IMR-90 (cell line): Measurements from ENCODE around the gene C14orf180. TPM values are rescaled to one million over a fixed set of nuclear protein-coding genes. Genes with fewer than 3 reads are reported as not detected.

Experiments
- ATAC-seq: fragments of 200-7000 bp; cut with Tn5 transposase; 2 replicates; pipeline ENCODE4 v1.9.1; 2020; ENCODE audit warnings: low read depth, mild to moderate bottlenecking, moderate library complexity
- BruUV-seq: library from RNA; stranded (reverse); fragments of 400-500 nt; replicated peaks from 2 replicates; lab custom pipeline; 2021; lab: Mats Ljungman, UMichigan
- CTCF ChIA-PET: fragments of 300-600 bp; formaldehyde crosslinking; extraction: SDS; loops from one replicate; lab custom pipeline; 2021; ENCODE audit warnings: antibody characterized with exemption; lab: Yijun Ruan, JAX
- POLR2A ChIA-PET: fragments of 300-600 bp; sonication (Branson Sonifier 250); formaldehyde crosslinking; loops from one replicate; lab custom pipeline; 2022; ENCODE audit warnings: antibody characterized with exemption; ENCODE audit not compliant: unreplicated experiment; lab: Charles Lee
- DNase-seq: peaks from one replicate; pipeline ENCODE4 v3.0.0; 2013
- H2AFZ ChIP-seq: replicated peaks from 2 replicates; pipeline ENCODE3; 2013; ENCODE audit warnings: low read length, mild to moderate bottlenecking; ENCODE audit not compliant: poor library complexity
- H2AK5ac ChIP-seq: 2 replicates; pipeline ENCODE4 v1.6.1; 2013; ENCODE audit warnings: low read depth, low read length, inconsistent platforms
- H2AK9ac ChIP-seq: replicated peaks from 2 replicates; pipeline ENCODE3; 2013; ENCODE audit warnings: mild to moderate bottlenecking, low read depth, low read length, moderate library complexity; ENCODE audit not compliant: poor library complexity
- H2BK120ac ChIP-seq: 2 replicates; pipeline ENCODE4 v1.6.1; 2013; ENCODE audit warnings: low read depth, low read length, inconsistent platforms
- H2BK15ac ChIP-seq: 3 replicates; pipeline ENCODE4 v1.6.1; 2013; ENCODE audit warnings: low read depth, low read length, inconsistent platforms
- H2BK20ac ChIP-seq: 2 replicates; pipeline ENCODE4 v1.6.1; 2013; ENCODE audit warnings: low read depth, mild to moderate bottlenecking, inconsistent platforms, low read length, moderate library complexity
- H2BK5ac ChIP-seq: 2 replicates; pipeline ENCODE4 v1.6.1; 2013; ENCODE audit warnings: mild to moderate bottlenecking, low read depth, low read length, inconsistent platforms; ENCODE audit not compliant: poor library complexity, severe bottlenecking
- H3K14ac ChIP-seq: replicated peaks from 2 replicates; pipeline ENCODE4 v1.6.1; 2013; ENCODE audit warnings: low read depth, low read length, inconsistent platforms
- H3K18ac ChIP-seq: 2 replicates; pipeline ENCODE4 v1.6.1; 2013; ENCODE audit warnings: low read depth, low read length, control low read depth
- H3K23ac ChIP-seq: 2 replicates; pipeline ENCODE4 v1.6.1; 2013; ENCODE audit warnings: low read depth, low read length, inconsistent platforms
- H3K27ac ChIP-seq: 2 replicates; pipeline ENCODE4 v1.5.1; 2013; ENCODE audit warnings: mild to moderate bottlenecking, control low read depth, low read length; ENCODE audit not compliant: insufficient read depth
- H3K27me3 ChIP-seq: 2 replicates; pipeline ENCODE4 v1.6.1; 2013; ENCODE audit warnings: low read length; ENCODE audit not compliant: control insufficient read depth, insufficient read depth
- H3K36me3 ChIP-seq: 2 replicates; pipeline ENCODE4 v1.6.1; 2013; ENCODE audit warnings: low read length, mixed read lengths; ENCODE audit not compliant: control insufficient read depth, insufficient read depth
- H3K4ac ChIP-seq: 2 replicates; pipeline ENCODE4 v1.6.1; 2013; ENCODE audit warnings: low read depth, low read length, inconsistent platforms
- H3K4me1 ChIP-seq: 2 replicates; pipeline ENCODE4 v1.6.1; 2013; ENCODE audit warnings: low read length, mixed read lengths; ENCODE audit not compliant: control insufficient read depth, insufficient read depth
- H3K4me2 ChIP-seq: 2 replicates; pipeline ENCODE4 v1.6.1; 2013; ENCODE audit warnings: low read depth, mild to moderate bottlenecking, control low read depth, low read length, moderate library complexity
- H3K4me3 ChIP-seq: 2 replicates; pipeline ENCODE4 v1.5.1; 2013; ENCODE audit warnings: low read depth, mild to moderate bottlenecking, control low read depth, low read length, moderate library complexity; ENCODE audit not compliant: insufficient read depth
- H3K56ac ChIP-seq: 2 replicates; pipeline ENCODE4 v1.6.1; 2013; ENCODE audit warnings: low read length, inconsistent platforms; ENCODE audit not compliant: insufficient read depth; ENCODE audit errors: extremely low read depth
- H3K79me1 ChIP-seq, 2 experiments: 2 replicates each; pipeline ENCODE4 v1.6.1; 2013; ENCODE audit warnings: low read length in 2 of 2, inconsistent platforms in 1 of 2, low read depth in 1 of 2
- H3K9ac ChIP-seq: 2 replicates; pipeline ENCODE4 v1.6.1; 2013; ENCODE audit warnings: low read depth, low read length, control low read depth
- H3K9me1 ChIP-seq: 2 replicates; pipeline ENCODE4 v1.6.1; 2013; ENCODE audit warnings: low read length, inconsistent platforms; ENCODE audit not compliant: insufficient read depth
- H3K9me3 ChIP-seq: 2 replicates; pipeline ENCODE4 v1.6.1; 2013; ENCODE audit warnings: low read length; ENCODE audit not compliant: control insufficient read depth, insufficient read depth
- H4K20me1 ChIP-seq: 2 replicates; pipeline ENCODE4 v1.6.1; 2013; ENCODE audit warnings: low read length, inconsistent platforms; ENCODE audit not compliant: insufficient read depth
- H4K5ac ChIP-seq: 2 replicates; pipeline ENCODE4 v1.6.1; 2013; ENCODE audit warnings: mild to moderate bottlenecking, low read depth, low read length, control low read depth
- H4K8ac ChIP-seq, 2 experiments: 2 replicates each; pipeline ENCODE4 v1.6.1; 2013; ENCODE audit warnings: low read depth in 2 of 2, low read length in 2 of 2, control low read depth in 1 of 2, inconsistent platforms in 1 of 2
- H4K91ac ChIP-seq: 2 replicates; pipeline ENCODE4 v1.6.1; 2013; ENCODE audit warnings: low read depth, low read length, inconsistent platforms; ENCODE audit not compliant: insufficient read depth
- BHLHE40 ChIP-seq: fragments of 150-350 bp; IDR thresholded peaks from 2 replicates; pipeline ENCODE4 v1.6.1; 2016; ENCODE audit warnings: mild to moderate bottlenecking, low read depth, low read length
- CEBPB ChIP-seq: IDR thresholded peaks from 2 replicates; pipeline ENCODE4 v1.6.1; 2012; ENCODE audit warnings: low read depth, low read length, improper control_type of control experiment
- CHD1 ChIP-seq: IDR thresholded peaks from 2 replicates; pipeline ENCODE4 v1.6.1; 2012; ENCODE audit warnings: low read depth, low read length, improper control_type of control experiment
- CTCF ChIP-seq: conservative IDR thresholded peaks from 2 replicates; pipeline ENCODE4 v1.5.1; 2012; ENCODE audit warnings: mild to moderate bottlenecking, low read depth, low read length, improper control_type of control experiment
- ELK1 ChIP-seq: fragments of 150-350 bp; IDR thresholded peaks from 2 replicates; pipeline ENCODE4 v1.6.1; 2016; ENCODE audit warnings: low read depth, mild to moderate bottlenecking, low read length, moderate library complexity, borderline replicate concordance
- FOS ChIP-seq: fragments of 150-350 bp; IDR thresholded peaks from 2 replicates; pipeline ENCODE4 v1.6.1; 2016; ENCODE audit warnings: low read depth, low read length
- MAFK ChIP-seq: IDR thresholded peaks from 2 replicates; pipeline ENCODE4 v1.6.1; 2012; ENCODE audit warnings: low read depth, low read length, improper control_type of control experiment
- MAZ ChIP-seq: IDR thresholded peaks from 2 replicates; pipeline ENCODE4 v1.6.1; 2012; ENCODE audit warnings: low read depth, mild to moderate bottlenecking, low read length, improper control_type of control experiment, moderate library complexity, borderline replicate concordance
- MXI1 ChIP-seq: IDR thresholded peaks from 2 replicates; pipeline ENCODE4 v1.6.1; 2012; ENCODE audit warnings: low read depth, mild to moderate bottlenecking, low read length, moderate library complexity, borderline replicate concordance
- NFE2L2 ChIP-seq: fragments of 150-350 bp; IDR thresholded peaks from 2 replicates; pipeline ENCODE4 v1.6.1; 2016; ENCODE audit warnings: low read depth, mild to moderate bottlenecking, low read length
- POLR2A ChIP-seq: IDR thresholded peaks from 2 replicates; pipeline ENCODE4 v1.6.1; 2012; ENCODE audit warnings: mild to moderate bottlenecking, low read depth, low read length
- RAD21 ChIP-seq: IDR thresholded peaks from 2 replicates; pipeline ENCODE4 v1.6.1; 2012; ENCODE audit warnings: low read length, improper control_type of control experiment
- RCOR1 ChIP-seq: IDR thresholded peaks from 2 replicates; pipeline ENCODE4 v1.6.1; 2012; ENCODE audit warnings: mild to moderate bottlenecking, low read length, improper control_type of control experiment; ENCODE audit not compliant: insufficient replicate concordance
- RFX5 ChIP-seq: IDR thresholded peaks from 2 replicates; pipeline ENCODE4 v1.8.0; 2012; ENCODE audit warnings: low read depth, mild to moderate bottlenecking, low read length, moderate library complexity
- SMC3 ChIP-seq: fragments of 150-350 bp; IDR thresholded peaks from 2 replicates; pipeline ENCODE4 v1.6.1; 2016; ENCODE audit warnings: low read depth, mild to moderate bottlenecking, antibody characterized with exemption, low read length, moderate library complexity
- USF2 ChIP-seq: fragments of 150-350 bp; IDR thresholded peaks from 2 replicates; pipeline ENCODE4 v1.6.1; 2017; ENCODE audit warnings: mild to moderate bottlenecking, antibody characterized with exemption, low read length, low read depth
- WGBS, 2 experiments: methylation state at CpG; one replicate each; pipeline versions ENCODE4 v1.1.5 to v1.1.7; 2013; ENCODE audit warnings: missing lambda C conversion rate in 2 of 2; ENCODE audit not compliant: insufficient read length in 1 of 2; ENCODE audit errors: extremely low coverage in 2 of 2; 5-methylcytosine and 5-hydroxymethylcytosine counted together
- dilution Hi-C: fragments of 300-500 bp; cut with HindIII; formaldehyde crosslinking; loops from one replicate; pipeline ENCODE4 v1.14.3; 2018; ENCODE audit warnings: low sequenced_read_pairs; ENCODE audit not compliant: unreplicated experiment
- in situ Hi-C: fragments of 300-500 bp; cut with MboI; formaldehyde crosslinking; loops from 3 replicates; pipeline ENCODE4 v1.14.3; 2019; ENCODE audit warnings: low sequenced_read_pairs, inconsistent platforms, mixed read lengths
- intact Hi-C: fragments of 100-400 bp; cut with micrococcal nuclease; formaldehyde crosslinking; loops from 2 replicates; pipeline ENCODE4 v1.10.0; 2022
- polyA plus RNA-seq, 3 experiments: library from polyadenylated mRNA; depleted of rRNA; stranded (reverse); fragments of >200 nt; gene quantifications; 2 replicates each; pipeline ENCODE4 v1.2.3, GENCODE V29; 2012; ENCODE audit warnings: low replicate concordance in 1 of 3
- total RNA-seq: library from RNA; depleted of rRNA; stranded (reverse); fragments of >200 nt; gene quantifications from 2 replicates; pipeline ENCODE4 v1.2.3, GENCODE V29; 2012

Gene C14orf180
- total and polyA plus RNA-seq, 2 of the 4 experiments (the other 2 are of a cell fraction): not detected

- dilution Hi-C loops (no loop called here), intact Hi-C loops (no loop called here), in situ Hi-C loops (loop anchor here (25.0 kb wide), 1 partner anchor 485 kb away; the partner anchor contains the start of gene ASPG)
- CTCF ChIA-PET: no interaction called here
- no peaks in the 10 kb centered on the region for H3K9me1 ChIP-seq
- H4K8ac ChIP-seq: no peak overlapping the region
- no peak overlapping the region for H2BK20ac ChIP-seq
- H4K20me1 ChIP-seq: no peaks in the 10 kb centered on the region
- H2BK5ac ChIP-seq: no peak overlapping the region
- H3K4me2 ChIP-seq: no peak overlapping the region
- no peaks in the 10 kb centered on the region for H3K9me3 ChIP-seq
- DNase-seq: no peak
- H4K91ac ChIP-seq: no peak overlapping the region
- no peak overlapping the region for H2AK9ac ChIP-seq
- no peak overlapping the region for H3K9ac ChIP-seq
- H2BK15ac ChIP-seq: no peak overlapping the region
- H3K4ac ChIP-seq: no peak overlapping the region
- POLR2A ChIA-PET: no interaction called here
- no peak overlapping the region for H4K5ac ChIP-seq
- H3K4me1 ChIP-seq: no peaks in the 10 kb centered on the region
- H3K27ac ChIP-seq: no peak overlapping the region
- H2BK120ac ChIP-seq: no peak overlapping the region
- 34% methylated on average over 5 of the region's 11 CpGs; no CpG with 5 or more reads in 1 of the 2 experiments for WGBS, 2 experiments
- no peak overlapping the region for H3K56ac ChIP-seq
- H3K79me1 ChIP-seq: no peaks in the 10 kb centered on the region
- H2AFZ ChIP-seq: no peak overlapping the region
- ATAC-seq: no peak
- no TSS peak for BruUV-seq
- H2AK5ac ChIP-seq: no peak overlapping the region
- H3K27me3 ChIP-seq: peaks cover 8% of the 10 kb centered on the region; the same call in 1 of the 2 replicates
- TF ChIP-seq CHD1 (no peak), CTCF (no peak), USF2 (no peak), MAFK (no peak), CEBPB (no peak), MAZ (no peak), RCOR1 (no peak), ELK1 (no peak), NFE2L2 (no peak), RAD21 (no peak), FOS (no peak), POLR2A (no peak), BHLHE40 (no peak), SMC3 (no peak), RFX5 (no peak), MXI1 (no peak)
- no peak overlapping the region for H3K4me3 ChIP-seq
- no peak overlapping the region for H3K14ac ChIP-seq
- H3K36me3 ChIP-seq: no peaks in the 10 kb centered on the region
- no peak overlapping the region for H3K18ac ChIP-seq
- no peak overlapping the region for H3K23ac ChIP-seq
These were observed 7.4 kb upstream of the C14orf180 start for GRCh38 chr14:104572024-104572626.
